ENCODE measurements around the gene AIPL1. TPM values are rescaled to one million over a fixed set of nuclear protein-coding genes. Genes with fewer than 3 reads are reported as not detected.

The AIPL1 gene
- total RNA-seq, 1 experiment from 2014 or later, result not detected

DNA sequence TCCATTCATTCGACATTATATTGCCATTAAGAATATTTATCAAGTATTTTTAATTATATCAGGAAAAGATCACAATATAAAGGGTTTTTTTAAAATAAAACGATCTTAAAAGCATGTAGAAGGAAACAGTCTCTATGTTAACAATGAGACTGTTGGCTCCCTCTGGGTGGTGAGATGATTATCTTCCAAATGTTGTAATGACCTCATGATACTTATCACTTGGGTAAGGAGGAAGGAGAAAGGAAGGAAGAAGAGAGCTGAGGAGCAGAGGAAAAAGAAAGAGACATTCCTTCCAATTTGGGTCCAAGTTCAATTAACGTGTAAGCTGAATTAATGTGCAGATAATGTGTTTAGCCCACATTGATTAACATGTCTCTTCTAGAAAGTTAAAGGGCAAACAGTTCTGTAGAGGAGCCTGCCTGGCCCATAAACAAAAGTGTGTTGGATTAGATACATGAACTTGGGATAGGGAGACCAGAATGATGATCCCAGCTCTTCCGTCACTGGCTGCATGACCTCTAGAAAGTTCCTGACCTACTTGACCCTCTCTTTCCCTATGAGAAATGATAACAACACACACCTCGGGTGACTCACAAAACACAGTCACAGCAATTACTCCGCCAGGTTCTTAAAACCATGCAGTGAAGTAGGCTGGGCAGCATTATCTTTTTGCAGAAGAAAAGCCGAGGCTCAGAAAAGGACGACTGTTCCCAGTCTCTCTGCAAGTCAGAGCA, 41.3 kb upstream of the AIPL1 start:
- H3K27ac ChIP-seq (ENCODE audit: low read depth, low read length), result no peak overlapping the region
- TF ChIP-seq RAD21 (IDR thresholded peaks at IDR 0.05; ENCODE audit: low read depth), result no peak
- TF ChIP-seq CEBPB (IDR thresholded peaks at IDR 0.05; ENCODE audit: low read depth), result no peak
- TF ChIP-seq, protein P1, sequence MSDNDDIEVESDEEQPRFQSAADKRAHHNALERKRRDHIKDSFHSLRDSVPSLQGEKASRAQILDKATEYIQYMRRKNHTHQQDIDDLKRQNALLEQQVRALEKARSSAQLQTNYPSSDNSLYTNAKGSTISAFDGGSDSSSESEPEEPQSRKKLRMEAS (IDR thresholded peaks at IDR 0.05), result no peak
- no peak for TF ChIP-seq SP1 (IDR thresholded peaks at IDR 0.05; ENCODE audit: low read depth)
- TF ChIP-seq, protein P2, sequence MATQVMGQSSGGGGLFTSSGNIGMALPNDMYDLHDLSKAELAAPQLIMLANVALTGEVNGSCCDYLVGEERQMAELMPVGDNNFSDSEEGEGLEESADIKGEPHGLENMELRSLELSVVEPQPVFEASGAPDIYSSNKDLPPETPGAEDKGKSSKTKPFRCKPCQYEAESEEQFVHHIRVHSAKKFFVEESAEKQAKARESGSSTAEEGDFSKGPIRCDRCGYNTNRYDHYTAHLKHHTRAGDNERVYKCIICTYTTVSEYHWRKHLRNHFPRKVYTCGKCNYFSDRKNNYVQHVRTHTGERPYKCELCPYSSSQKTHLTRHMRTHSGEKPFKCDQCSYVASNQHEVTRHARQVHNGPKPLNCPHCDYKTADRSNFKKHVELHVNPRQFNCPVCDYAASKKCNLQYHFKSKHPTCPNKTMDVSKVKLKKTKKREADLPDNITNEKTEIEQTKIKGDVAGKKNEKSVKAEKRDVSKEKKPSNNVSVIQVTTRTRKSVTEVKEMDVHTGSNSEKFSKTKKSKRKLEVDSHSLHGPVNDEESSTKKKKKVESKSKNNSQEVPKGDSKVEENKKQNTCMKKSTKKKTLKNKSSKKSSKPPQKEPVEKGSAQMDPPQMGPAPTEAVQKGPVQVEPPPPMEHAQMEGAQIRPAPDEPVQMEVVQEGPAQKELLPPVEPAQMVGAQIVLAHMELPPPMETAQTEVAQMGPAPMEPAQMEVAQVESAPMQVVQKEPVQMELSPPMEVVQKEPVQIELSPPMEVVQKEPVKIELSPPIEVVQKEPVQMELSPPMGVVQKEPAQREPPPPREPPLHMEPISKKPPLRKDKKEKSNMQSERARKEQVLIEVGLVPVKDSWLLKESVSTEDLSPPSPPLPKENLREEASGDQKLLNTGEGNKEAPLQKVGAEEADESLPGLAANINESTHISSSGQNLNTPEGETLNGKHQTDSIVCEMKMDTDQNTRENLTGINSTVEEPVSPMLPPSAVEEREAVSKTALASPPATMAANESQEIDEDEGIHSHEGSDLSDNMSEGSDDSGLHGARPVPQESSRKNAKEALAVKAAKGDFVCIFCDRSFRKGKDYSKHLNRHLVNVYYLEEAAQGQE (IDR thresholded peaks at IDR 0.05; ENCODE audit: low read depth), result no peak
- TF ChIP-seq SIN3A (IDR thresholded peaks at IDR 0.05; ENCODE audit: low read depth), result no peak
- TF ChIP-seq EZH2phosphoT487 (IDR thresholded peaks at IDR 0.05; ENCODE audit: borderline replicate concordance), result no peak
- TF ChIP-seq, protein P3, sequence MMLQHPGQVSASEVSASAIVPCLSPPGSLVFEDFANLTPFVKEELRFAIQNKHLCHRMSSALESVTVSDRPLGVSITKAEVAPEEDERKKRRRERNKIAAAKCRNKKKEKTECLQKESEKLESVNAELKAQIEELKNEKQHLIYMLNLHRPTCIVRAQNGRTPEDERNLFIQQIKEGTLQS (IDR thresholded peaks at IDR 0.05), result no peak
- no peak for TF ChIP-seq TCF7L2 (IDR thresholded peaks at IDR 0.05; ENCODE audit: borderline replicate concordance, extremely low read depth, insufficient read depth, insufficient read length)
- peaks cover 9 to 14% of the 10 kb centered on the region in 2 experiments; a peak in 3 of 4 replicates for H3K4me1 ChIP-seq (ENCODE audit: control insufficient read depth in 1 of 2, insufficient read depth in 2 of 2, low read length in 2 of 2)
- H3K9ac ChIP-seq (ENCODE audit: low read length), result no peak overlapping the region
- ATAC-seq (no peak), DNase-seq (ENCODE audit: low read depth, low spot score) (no peak)
- ChIA-PET RAD21 (ENCODE audit: low non-redundant PET in 1 of 2, low total read pairs in 2 of 2, uncharacterized antibody in 2 of 2, unreplicated experiment in 2 of 2) (no interaction called here), CTCF (no interaction called here), POLR2A (no interaction called here)
- no peaks in the 10 kb centered on the region for H3K79me2 ChIP-seq (ENCODE audit: insufficient read depth, low read length)
- intact Hi-C loops (cut with micrococcal nuclease), result no loop called here
- H3K9me3 ChIP-seq (ENCODE audit: control insufficient read depth in 1 of 2, insufficient read depth in 1 of 2, low read depth in 1 of 2, low read length in 2 of 2), result no peaks in the 10 kb centered on the region
- BruUV-seq (replicated peaks), result no TSS peak
- H3K4me3 ChIP-seq (replicated peaks in 1 of 2; ENCODE audit: low read depth in 1 of 2, low read length in 2 of 2), result no peak overlapping the region
- H3K27me3 ChIP-seq (ENCODE audit: insufficient read depth, low read length), result no peaks in the 10 kb centered on the region
- no peaks in the 10 kb centered on the region for H3K9me2 ChIP-seq (ENCODE audit: insufficient read depth)
- no peaks in the 10 kb centered on the region for H3K36me3 ChIP-seq (ENCODE audit: control insufficient read depth in 1 of 2, insufficient read depth in 2 of 2, low read length in 2 of 2)
- no peaks in the 10 kb centered on the region for H4K20me1 ChIP-seq (ENCODE audit: insufficient read depth)
- no peak overlapping the region for H3K4me2 ChIP-seq (ENCODE audit: low read length)
- H2AFZ ChIP-seq (ENCODE audit: low read depth, low read length, poor library complexity, severe bottlenecking), result no peak overlapping the region
